GM21515 (cell line): ENCODE data around the gene RHOB.
"Not testable (repeated sequence)": the region's sequence is repeated elsewhere in the genome, so short reads cannot be mapped to it uniquely, and the experiment has no call there.

Experiments used
- ATAC-seq: cut with Tn5 transposase; IDR thresholded peaks from one replicate; pipeline ENCODE4 v1.9.1; 2021; ENCODE audit not compliant: unreplicated experiment

RHOB gene

GRCh38 chr2:20422402-20423271 lies 24.2 kb upstream of the RHOB start:
- ATAC-seq, result no peak

- no peak for ATAC-seq
Measured at GRCh38 chr2:20423359-20423758, 23.5 kb upstream of the RHOB start.

GRCh38 chr2:20423847-20424246 lies 23.0 kb upstream of the RHOB start:
- ATAC-seq, result no peak

- peak; percentile 66 for ATAC-seq
Measured at GRCh38 chr2:20424300-20425290, 22.3 kb upstream of the RHOB start.

- ATAC-seq, result no peak
Measured at GRCh38 chr2:20425371-20425881, 21.4 kb upstream of the RHOB start.

- no peak for ATAC-seq
Measured at GRCh38 chr2:20425884-20426283, 21.0 kb upstream of the RHOB start.

GRCh38 chr2:20427931-20428526 lies 18.8 kb upstream of the RHOB start:
- no peak for ATAC-seq

GRCh38 chr2:20428717-20429490 lies 18.0 kb upstream of the RHOB start:
- no peak for ATAC-seq

- ATAC-seq, result peak; percentile 70
Measured at GRCh38 chr2:20429528-20429927, 17.3 kb upstream of the RHOB start.

- ATAC-seq, result no peak
Measured at GRCh38 chr2:20430035-20430434, 16.8 kb upstream of the RHOB start.

- peak; percentile 36 for ATAC-seq
Measured at GRCh38 chr2:20430461-20431300, 16.2 kb upstream of the RHOB start.

GRCh38 chr2:20431301-20431698 lies 15.6 kb upstream of the RHOB start:
- no peak for ATAC-seq

- ATAC-seq, result no peak
Measured at GRCh38 chr2:20431772-20432171, 15.1 kb upstream of the RHOB start.

GRCh38 chr2:20432714-20433113 lies 14.2 kb upstream of the RHOB start:
- no peak for ATAC-seq

GRCh38 chr2:20433249-20433648 lies 13.6 kb upstream of the RHOB start:
- no peak for ATAC-seq

- no peak for ATAC-seq
Measured at GRCh38 chr2:20433946-20434553, 12.8 kb upstream of the RHOB start.

GRCh38 chr2:20434588-20435294 lies 12.1 kb upstream of the RHOB start:
- ATAC-seq, result no peak

GRCh38 chr2:20435456-20435855 lies 11.4 kb upstream of the RHOB start:
- not testable (repeated sequence) for ATAC-seq
